GM19395 (cell line): ENCODE data around the gene RAD52.

Source experiments
- ATAC-seq: cut with Tn5 transposase; IDR thresholded peaks from one replicate; pipeline ENCODE4 v1.9.1; 2021; ENCODE audit warnings: mild to moderate bottlenecking, moderate library complexity; ENCODE audit not compliant: unreplicated experiment

Gene RAD52

GRCh38 chr12:949453-950191, at the start of gene RAD52:
RAD52 (minus strand) TSS chr12:949694; CDS start chr12:933058, 16,636 bp downstream.
- ATAC-seq: peak; percentile 83

DNA sequence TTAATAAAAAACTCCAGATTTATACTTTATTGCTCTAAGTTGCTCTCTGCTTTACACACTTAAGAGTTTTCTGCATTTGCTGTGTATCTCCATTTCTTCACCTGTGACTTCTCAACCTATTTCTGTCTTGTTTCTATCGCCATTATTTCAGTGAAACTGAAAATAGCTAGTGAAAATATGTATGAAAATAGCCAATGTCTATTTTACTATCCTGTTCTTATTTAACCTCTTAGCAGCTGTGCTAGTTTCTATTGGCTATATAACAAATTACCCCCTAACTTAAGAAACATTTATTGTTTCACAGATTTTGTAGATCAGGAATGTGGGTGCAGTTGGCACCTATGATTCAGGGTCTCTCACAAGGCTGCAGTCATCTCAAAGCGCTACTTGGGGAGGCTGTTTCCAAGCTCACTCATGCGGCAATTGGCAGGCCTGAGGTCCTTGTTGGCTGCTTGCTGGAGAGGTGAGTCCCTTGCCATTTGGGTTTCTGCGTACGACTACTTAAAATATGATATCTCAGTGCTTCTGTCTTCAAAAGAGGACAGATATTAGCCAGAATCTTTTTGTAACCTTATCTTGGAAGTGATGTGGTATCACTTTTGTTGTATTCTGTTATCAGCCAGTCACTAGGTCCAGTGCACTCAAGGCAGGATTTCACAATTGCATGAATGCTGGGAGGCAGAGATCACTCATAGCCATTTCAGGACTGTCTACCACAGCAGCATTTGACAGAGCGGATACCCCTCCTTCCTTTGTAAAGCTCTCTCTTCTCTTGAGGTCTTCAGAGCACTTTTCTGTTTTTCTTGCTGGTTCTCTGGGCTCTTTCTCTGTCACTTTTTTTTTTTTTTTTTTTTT, 48.8 kb upstream of the RAD52 start:
- peak; percentile 88 for ATAC-seq

DNA sequence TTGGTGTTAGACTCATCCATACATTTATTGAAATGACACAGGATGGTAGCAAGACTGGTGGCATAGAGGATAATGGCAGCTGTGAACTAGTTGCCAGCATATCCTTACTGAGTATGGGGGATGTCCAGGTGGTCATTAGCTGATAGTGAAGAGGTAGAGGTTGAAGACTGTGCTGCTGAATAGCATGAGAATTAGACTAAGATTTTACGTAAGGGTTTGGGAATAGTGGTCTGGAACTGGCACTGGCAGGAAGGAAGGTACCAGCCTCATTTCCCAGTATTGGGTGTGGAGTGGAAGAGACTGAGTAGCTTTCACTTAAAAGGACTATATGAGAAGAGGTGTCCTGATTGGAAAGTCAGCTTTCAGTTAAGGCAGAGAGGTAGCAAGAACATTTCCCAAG, 48.0 kb upstream of the RAD52 start:
- no peak for ATAC-seq

- ATAC-seq: no peak
Observed at GRCh38 chr12:996881-997280, 47.4 kb upstream of the RAD52 start.

GRCh38 chr12:992647-993046, 43.2 kb upstream of the RAD52 start:
- ATAC-seq: no peak

GRCh38 chr12:991350-992333, 42.1 kb upstream of the RAD52 start:
- ATAC-seq: peak; percentile 40

DNA sequence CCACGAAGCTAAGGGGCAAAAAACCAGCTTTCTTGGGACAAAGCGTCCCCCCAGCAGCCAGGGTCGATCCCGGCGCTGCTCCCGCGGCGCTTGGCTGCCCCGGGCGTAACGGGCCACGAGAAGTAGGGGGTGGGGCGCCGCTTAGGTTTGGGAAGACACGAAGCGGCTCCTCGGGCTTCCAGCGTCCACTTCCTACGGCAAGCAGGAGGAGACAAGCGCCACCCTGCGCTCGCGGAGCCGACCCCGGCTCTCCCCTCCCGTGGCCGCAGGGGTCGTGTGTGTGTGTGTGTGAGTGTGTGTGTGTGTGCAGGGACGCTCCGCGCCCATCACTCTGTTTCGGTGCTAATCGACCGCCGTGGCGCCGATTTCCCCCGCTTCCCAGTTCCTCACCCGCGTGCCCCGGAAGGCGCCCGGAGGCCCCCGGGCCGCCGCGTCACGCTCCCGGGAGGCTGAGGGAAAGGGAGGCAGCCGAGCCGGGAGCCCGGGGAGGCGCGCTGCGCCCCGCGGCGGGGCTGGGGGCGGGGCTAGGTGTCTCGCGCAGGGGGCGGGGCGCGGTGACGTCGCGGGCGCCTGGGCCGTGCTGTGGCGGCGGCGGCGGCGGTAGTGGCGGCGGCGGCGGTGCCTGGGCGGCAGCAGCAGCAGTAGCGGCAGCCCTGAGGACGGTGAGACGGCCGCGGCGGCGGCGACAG, 41.3 kb upstream of the RAD52 start, which contains the start of gene ERC1:
Gene ERC1 (plus strand): TSS at position 563 of the 689 bp plus-strand sequence. CDS start 36,681 bp downstream, outside the sequence.
- peak; percentile 73 for ATAC-seq

DNA sequence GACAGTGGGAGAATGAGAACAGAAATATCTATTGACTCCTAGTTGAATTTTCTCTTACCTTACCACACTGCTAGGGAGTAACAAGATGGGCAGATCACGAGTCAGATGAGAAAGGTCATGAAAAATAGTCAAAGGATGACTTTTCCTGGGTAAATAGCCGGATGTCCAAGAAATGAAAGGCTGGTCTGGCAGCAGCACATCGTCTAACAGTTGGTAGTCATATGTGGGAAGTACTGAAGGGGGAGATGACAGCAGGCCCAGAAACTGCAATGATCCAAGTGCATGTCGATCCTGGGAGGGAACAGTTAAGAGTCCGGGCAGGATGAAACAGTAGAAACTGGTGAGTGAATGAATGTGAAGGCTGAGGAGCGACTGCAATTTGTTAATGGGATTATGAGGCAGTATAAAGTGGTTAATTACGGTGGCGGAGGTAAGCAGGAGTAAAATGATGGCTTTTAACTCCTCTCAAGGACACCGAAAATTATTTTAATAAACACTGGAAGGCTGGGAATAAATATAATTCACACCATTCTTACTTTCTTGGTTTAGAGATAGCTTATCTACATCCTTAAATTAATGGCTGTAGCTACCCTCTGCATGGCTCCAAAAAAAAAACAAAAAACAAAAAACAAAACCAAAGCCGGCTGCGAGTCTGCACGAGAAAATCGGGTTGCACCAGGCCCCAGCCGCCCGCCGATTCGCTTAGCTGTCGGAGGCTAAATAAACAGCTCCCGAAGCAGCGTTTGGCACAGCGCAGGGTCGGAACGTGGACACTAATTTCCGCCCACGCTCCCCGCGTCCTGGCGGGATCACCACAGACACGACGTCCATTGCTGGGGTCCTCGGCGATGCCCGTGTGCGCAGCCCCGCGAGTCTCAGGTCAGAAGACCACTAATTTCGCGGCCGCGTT, 40.5 kb upstream of the RAD52 start:
- ATAC-seq: peak; percentile 40

DNA sequence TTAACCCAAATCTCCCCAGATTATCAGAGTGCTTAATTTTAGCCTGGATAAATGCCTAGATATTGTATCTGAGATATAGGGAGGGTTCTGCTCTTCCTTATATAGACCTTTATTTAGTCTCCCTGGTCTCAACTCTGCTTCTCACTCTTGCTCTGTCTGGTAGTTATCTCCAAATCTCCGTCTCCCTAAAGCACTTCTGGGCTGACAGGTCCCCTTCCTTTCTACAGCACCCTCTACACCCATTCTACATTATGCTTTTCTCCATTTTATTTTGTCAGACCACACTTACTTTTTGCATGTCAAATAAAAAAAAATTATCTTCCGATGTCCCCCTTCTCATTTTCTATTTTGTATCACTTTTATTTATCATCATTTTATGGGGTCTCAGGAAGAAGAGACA, 39.6 kb upstream of the RAD52 start:
- no peak for ATAC-seq

GRCh38 chr12:988646-989045, 39.2 kb upstream of the RAD52 start:
- ATAC-seq: no peak

DNA sequence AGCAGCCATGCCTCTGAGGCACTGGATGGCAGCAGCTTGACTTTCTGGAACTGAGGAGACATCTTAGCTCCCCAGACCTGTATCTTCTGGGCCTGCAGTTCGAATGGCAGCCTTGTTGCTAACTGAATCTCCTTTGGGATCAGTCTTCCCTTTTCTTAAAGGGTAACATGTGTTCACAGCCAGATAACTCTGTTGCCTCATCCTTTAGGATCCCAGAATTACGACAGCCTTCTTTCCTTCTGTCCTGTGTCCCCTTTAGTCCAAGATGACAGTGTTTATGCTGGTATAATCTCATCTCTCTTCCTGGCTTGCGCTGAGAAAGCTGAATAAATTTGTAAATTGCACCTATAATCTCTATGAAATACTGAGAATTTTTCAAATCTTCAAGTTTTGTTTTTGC, 32.5 kb upstream of the RAD52 start:
- no peak for ATAC-seq

DNA sequence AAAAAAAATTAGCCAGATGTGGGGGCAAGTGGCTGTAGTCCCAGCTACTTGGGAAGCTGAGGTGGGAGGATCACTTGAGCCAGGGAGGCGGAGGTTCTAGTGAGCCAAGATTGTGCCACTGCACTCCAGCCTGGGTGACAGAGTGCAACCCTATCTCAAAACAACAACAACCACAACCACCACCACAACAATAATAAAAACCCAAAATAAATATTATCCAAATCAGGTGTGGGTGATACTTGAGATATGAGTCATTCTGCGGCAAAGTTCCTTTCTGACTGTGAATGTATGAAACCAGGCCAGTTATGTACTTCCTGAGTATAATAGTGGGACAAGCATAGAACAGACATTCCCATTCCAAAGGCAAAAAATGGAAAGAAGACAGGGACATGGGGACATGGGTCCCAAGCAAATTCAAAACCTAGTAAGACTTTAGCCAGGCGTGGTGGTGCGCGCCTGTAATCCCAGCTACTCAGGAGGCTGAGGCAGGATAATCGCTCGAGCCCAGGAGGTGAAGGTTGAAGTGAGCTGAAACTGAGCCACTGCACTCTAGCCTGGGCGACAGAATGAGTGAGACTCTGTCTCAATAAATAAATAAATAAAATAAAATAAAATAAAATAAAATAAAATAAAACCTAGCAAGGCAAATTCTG, 31.8 kb upstream of the RAD52 start:
- no peak for ATAC-seq

DNA sequence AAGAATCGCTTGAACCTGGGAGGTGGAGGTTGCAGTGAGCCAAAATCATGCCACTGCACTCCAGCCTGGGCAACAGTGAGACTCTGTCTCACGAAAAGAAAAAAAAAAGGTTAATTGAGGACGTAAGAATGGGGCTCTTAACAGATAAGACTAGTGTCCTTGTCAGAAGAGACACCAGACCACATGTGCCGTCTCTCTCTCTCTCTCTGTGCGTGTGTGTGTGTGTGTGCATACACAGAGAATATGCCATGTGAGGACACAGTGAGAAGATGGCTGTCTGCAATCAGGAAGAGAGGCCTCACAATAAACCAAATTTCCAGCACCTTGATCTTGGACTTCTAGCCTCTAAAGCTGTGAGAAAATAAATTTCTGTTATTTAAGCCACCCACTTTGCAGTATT, 29.9 kb upstream of the RAD52 start:
- no peak for ATAC-seq

GRCh38 chr12:977156-977555, 27.7 kb upstream of the RAD52 start:
- no peak for ATAC-seq

- ATAC-seq: no peak
Observed at GRCh38 chr12:976644-977043, 27.1 kb upstream of the RAD52 start.

- no peak for ATAC-seq
Observed at GRCh38 chr12:974271-974862, 24.9 kb upstream of the RAD52 start.

- no peak for ATAC-seq
Observed at GRCh38 chr12:971991-972390, 22.5 kb upstream of the RAD52 start.

- no peak for ATAC-seq
Observed at GRCh38 chr12:969821-970220, 20.3 kb upstream of the RAD52 start.
